T1000 (cell line): Measurements from ENCODE around the gene KRT36.

Experiments
- DNase-seq: peaks from one replicate; lab custom pipeline; 2025; ENCODE audit warnings: mixed read lengths; lab: John Stamatoyannopoulos, UW

The KRT36 gene

DNA sequence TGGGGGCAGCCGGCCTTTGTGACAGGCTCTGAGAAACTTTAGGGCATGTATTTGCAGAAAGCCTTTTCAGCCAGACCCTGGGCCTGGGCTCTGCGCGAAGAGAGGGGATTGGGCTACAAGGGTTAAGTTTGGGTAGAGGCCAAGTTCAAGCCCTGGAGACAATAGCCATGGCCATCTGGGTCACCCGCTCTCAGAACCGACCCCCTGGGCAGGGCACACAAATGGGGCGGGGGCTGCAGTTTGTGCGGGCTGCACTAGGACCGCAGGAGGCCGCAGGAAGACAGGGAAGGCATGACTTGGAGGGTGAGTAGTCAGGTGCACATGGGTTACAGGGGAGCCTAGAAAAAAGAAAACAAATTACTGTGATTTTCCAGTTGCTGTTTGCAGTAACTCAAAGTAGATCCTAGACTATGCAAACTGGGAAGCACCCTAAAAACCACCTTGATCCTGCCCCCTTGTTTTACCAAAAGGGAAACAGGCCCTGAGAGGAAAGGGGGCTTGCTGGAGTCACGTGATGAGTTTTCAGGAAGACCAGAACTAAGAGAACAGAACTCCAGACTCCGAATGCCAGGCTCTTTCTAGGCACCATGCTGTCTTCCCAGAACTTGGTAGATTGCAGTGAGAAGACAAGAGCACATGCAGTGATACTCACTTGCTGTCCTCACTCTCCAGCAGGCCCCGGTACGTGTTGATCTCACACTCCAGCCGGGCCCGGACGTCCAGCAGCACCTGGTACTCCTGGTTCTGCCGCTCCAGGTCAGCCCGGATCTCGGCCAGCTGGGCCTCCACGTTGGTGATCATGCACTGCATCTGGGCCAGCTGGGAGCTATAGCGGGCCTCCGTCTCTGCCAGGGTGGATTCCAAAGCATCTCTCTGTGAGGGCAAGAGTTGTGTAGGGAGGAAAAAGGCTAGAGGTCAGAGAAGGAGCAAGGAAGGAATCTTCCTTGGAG lies 12.6 kb downstream of the KRT36 start:
- DNase-seq: no peak

DNA sequence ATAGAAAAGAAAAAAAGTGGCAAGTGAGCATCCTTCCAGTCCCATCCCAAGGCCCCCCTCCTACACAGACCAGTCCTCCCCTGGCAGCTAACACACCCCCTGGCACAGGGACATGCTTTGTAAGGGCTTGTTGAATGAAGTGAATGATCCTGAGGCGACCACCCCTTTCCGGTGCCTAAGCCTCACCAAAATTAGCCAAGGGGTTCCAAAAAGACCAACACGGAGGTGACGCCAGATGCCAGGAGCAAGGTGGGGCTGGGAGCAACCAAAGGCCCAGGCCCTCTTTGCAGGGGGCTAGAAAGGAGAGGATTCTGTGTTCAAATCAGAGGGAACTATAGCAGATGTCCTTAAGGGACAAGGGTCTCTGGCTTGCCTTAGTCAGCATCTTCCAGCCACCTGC lies 14.3 kb downstream of the KRT36 start:
- no peak for DNase-seq

DNA sequence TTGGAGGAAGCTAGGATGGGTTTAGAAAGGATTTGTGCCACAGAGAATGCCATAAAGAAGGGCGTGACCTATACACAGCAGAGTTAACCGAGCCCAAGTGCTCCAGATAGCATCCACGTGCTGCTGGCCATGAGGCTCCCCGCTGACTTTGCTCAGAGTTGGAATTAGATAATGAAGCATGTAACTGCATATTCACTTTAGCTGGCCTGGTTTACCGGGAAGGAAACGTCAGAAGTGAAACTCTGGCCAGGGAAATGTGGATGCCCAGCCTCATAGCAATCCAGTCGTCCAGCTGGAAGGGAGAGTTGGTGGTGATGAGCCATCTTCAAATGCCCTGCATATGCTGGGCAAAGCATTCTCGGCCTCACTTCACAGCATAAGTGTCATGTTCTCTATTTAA lies 14.8 kb downstream of the KRT36 start:
- DNase-seq: no peak

DNA sequence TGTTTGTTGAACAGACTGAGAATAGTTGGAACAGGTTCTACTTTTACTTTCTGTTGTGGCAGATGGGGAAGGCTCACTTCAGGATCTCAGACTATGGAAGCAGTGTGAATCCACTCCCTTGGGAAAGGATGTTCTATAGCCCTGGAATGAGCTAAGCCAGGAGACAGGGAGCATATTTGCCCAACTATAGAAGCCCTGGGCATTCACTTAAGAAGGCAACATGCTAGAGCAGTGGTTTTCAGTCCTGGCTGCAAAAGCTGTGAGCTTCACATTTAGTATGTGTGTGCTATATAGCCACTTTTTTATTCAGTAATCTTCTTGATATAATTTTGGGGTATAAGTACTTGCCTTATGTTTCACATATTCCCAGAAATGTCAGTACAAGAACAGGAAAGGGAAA lies 21.4 kb downstream of the KRT36 start:
- no peak for DNase-seq

DNA sequence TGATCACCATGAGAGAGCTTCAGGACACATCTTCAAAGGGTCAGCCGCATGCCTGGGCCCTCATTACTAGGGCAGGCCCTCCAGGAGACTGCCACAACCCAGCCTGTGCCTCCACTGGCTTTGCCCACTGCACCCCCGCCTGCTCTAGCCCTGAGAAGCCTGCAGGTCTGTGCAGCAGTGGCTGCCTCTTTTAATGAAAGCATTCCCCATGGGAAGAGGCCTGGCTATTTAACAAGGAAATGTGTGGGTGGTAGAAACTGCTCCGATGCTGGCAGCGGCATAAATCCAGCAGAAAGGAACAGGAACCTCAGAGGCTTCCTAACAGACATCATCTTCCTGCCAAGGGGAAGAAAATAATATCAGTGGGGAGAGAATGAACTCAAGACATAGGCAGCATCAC lies 22.1 kb downstream of the KRT36 start:
- DNase-seq: no peak

DNA sequence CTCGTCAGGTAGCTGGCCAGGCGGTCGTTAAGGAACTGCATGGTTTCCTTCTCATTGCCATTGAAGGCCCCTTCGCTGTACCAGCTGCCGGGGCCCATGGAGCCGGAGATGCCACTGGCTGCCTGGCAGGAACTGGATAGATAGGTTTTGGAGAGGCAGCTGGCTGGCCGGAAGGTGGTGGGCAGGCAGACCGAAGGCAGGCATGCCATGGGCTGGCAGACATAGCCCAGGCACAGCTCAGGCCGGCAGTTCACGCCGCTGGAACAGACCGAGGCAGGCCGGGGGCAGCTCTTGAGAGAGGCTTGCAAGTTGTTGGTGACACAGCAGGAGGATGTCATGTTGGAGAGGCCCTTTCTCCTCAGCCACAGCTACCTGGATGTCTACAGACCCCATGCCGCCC lies 22.7 kb downstream of the KRT36 start, which contains the start of gene KRT32:
TSS of gene KRT32 (minus strand) at position 399 of the 400 bp plus-strand sequence. CDS start at position 338, 61 bp downstream.
- DNase-seq: no peak

DNA sequence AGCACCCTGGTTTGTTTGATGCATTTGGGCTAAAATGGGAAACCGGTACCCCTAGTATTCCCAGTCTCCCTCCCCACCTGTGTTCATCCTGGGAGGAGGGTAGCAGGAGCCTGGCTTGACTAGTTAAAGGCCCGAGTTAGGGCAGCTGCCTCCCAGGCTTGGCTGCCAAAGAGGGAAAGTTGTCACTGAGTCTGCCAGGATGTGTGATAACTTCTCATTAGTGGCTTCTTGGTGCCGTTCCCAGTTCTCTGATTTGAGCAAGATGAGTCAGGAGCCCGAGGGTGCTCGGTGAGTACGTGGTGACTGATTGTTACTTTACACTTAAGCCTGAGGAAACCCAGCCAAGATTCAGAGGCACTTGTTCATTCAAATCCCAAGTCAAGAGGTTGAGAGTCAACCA lies 25.0 kb downstream of the KRT36 start:
- DNase-seq: peak; percentile 63

DNA sequence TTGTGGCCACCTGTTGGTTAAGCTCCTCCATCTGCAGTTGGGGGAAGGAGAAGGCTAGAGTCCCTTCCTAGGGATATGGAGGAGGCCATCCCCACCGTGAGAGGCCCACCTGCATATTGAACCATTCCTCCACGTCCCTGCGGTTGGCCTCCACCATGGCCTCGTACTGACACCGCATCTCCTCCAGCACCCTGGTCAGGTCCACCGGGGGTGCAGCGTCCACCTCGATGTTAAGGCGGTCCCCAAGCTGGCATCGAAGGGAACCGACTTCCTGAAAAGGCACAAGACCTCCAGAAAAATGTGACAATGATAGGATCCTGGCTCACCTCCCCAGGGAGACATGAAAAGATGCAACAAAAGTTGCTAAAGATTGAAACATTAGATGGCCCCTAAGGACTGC lies 25.5 kb downstream of the KRT36 start:
- no peak for DNase-seq

DNA sequence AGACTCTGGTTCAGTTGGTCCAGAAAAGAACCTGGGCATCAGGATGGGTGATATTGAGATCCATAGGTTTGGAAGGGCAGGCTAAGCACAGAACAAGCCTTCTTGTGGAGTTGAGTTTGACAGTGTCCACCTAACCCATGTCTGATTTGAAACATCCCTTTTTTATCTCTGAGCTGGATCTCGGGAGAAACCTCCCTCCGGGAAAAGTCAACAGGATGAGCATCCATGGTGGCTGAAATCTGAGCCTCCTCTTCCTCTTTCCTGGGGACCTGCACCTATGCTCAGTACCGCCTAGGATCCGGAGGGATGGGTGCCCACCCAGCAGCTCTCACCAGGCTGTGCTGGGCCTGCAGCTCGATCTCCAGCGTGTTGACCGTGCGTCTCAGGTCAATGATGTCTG lies 26.0 kb downstream of the KRT36 start:
- DNase-seq: no peak

DNA sequence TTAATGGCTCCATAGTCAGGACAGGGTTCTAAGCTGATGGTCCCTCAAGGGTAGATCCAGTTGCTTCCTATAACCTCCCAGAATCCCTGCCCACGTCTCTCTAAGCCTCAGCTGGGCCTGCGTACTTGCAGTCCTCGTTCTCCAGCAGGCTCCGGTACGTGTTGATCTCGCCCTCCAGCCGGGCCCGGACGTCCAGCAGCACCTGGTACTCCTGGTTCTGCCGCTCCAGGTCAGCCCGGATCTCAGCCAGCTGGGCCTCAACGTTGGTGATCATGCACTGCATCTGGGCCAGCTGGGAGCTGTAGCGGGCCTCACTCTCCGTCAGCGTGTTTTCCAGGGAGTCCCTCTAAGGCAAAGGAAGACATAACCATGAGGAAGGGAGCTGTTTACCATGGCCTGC lies 27.0 kb downstream of the KRT36 start:
- DNase-seq: no peak

DNA sequence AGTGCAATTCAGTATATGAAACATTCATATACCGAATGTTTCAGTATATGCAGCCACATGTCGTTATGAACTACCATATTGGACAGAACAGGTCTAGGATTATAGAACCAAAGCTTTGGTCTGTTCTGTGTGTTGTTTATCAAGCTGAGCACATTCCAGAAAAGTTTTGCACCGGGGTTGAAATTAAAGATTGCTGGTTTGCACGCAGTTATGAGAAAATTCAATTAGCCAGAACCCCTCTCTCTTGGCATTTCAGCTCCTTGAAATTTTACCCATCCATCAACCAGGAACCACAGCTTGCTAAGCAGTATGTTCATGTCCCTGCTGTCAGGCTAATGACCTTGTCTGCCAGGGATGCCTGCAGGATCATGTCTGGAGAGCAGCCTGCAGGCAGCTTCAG lies 32.0 kb downstream of the KRT36 start:
- DNase-seq: no peak

DNA sequence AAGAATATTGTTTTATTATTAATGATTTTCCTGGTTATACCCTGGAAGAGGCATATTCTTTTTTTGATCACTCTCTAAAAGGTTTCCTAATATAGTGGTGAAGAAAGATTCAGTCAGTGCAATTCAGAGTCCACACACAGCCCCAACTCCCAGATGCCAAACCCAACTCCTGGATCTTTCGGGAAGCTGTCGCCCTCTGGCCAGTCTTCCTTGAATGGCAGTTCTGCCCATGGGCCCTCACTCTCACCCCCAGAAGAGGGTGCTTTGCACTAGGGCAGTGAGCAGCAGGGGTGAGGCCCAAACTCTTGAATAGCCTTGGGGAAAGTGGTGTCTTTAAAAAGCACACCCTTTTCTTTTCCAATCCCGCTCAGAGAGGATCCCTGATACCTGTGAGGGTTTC lies 33.5 kb downstream of the KRT36 start:
- no peak for DNase-seq

DNA sequence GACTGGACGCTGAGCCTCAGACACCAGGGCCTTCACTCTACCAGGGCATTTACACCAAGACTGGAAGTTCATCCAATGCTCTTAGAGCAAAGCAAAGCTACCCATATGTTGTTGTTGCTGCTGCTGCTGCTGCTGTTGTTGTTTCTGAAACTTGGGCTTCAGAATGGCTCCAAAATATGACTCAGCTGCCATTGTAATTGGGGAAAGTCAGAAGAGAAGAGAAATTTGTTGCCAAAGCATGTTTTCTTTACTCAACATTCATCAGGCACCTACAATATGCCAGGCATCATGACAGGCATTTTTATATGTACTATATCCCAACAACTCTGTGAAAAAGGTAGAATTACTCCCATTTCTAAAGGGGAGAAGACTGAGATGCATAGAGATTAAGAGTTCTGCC lies 34.5 kb downstream of the KRT36 start:
- no peak for DNase-seq

DNA sequence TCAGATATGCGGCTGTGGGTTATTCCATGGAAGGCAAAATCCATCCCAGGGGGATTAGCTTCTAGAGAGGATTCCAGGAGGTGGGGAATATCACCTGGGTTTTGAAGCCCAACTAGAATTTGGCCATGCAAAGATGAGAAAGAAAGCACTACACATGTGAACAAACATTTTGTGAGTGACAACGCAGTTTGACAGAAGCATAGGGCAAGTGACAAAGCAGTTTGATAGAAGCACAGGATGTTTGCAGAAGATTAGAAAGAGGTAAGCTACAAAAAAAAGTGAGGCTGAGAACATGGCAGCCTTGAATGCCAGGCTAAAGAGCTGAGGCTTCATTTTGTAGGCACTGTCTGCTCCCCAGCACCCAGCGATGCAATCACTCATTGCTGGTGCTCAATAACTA lies 36.6 kb downstream of the KRT36 start:
- no peak for DNase-seq

DNA sequence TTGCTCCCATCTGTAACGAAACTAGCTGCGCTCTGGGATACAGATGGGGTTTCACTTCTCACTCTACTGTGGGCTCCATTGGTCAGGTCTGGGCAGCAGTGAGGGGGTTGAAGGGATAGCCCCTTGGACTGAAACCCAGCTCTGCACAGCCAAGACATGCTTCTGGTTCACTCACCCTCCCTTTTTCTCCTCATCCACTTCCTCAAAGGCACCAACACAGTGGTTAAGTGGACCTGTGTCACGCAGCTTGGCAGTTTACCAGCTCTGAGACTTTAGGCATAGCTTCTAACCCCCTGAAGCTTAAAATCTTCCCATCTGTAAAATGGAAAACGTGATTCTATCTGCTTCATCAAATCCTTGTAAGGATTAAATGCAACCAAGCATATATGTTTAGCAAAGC lies 37.4 kb downstream of the KRT36 start:
- no peak for DNase-seq

DNA sequence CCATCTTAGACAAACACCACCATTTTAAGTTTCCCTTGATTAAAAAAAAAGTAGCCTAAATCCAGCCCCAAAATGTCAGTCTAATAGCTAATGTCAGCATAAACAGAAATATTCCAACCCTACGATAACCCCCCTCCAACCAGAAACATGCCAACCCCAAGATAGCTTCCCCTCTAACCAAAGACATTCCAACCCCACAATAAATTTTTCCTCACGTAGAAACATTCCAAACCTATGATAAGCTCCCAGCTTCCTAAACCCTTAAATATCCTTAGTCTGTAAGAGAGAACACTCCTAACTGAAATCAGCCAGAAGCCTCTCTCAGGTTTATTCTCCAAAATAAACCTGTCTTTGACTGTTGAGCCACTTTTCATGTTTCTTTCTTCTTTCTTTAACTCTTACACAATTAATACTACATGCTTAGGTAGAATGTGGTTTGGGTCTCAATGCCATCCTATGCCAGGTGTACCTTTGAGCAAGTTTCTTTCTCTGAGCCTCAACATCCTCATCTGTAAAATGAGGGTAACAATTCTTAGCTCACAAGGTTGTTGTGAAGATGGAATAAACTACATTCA lies 38.5 kb downstream of the KRT36 start:
- no peak for DNase-seq

DNA sequence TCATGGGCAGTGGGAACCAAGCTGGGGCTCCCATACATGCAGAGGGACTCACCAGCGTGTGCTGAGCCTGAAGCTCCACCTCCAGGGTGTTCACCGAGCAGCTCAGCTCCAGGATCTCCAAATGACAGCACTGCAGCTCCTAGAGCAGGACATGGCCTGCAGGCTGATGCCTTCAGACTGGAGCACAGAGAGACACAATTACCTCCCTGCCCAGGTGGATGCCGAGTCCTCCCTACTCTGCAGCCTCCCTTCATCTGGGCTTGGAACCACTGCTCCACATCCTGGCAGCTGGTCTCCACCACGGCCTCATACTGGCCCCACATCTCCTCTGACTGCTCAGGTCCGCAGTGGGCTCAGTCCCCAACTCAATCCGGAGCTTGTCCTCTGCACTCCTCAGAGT lies 40.7 kb downstream of the KRT36 start:
- no peak for DNase-seq

DNA sequence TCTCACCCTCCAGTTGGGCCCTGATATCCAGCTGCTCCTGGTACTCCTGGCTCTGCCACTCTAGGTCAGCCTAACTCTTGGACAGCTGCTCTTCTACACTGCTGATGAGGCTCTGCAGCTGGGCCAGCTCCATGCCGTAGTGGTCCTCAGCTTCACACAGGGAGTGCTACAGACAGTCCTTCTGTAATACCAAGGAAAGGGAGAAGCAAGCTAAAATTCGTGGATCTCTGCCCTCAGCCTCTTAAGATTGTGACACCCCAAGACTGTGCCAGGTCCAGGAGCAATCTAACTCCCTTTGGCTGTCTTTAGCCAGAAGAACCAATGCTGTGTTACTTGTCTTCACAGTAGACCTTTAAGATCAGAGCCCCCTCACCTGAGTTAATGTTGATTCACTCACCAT lies 41.2 kb downstream of the KRT36 start:
- DNase-seq: no peak

DNA sequence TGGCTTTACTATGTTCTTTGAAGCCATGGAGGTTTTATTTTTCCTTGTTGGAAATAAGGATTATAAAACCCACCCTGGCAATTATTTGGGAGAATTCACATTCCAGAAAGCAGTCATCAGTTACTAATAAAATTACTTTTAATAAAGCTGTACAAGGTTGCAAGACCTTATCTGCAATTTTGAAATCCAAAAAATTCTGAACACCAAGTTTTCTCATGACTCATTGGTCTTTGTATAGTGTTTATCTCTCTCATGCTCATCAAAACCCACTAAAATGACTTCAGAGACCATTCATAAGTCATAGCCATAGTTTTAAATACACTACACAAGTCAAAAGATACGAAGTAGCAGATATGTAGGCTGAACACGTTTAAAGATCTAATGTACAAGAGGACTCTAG lies 42.9 kb downstream of the KRT36 start:
- DNase-seq: no peak

DNA sequence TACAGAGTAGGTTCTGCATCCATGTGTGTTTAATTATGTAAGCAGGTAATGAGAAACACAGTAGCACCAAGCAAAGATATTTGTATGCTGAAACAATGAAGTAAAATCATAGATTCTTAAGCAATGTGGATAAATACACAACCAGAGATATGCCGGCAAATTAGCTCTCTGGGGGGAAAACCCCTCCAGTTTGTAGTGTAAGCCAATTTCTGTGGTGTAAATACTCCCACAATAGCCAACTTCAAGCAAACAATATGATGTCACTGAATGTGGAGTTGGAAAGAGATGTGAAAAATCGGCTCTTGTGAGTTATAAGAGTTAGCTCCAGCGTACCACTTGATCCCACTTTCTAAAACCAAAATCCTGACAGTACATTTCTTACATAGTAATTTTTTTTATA lies 45.1 kb downstream of the KRT36 start:
- DNase-seq: no peak

DNA sequence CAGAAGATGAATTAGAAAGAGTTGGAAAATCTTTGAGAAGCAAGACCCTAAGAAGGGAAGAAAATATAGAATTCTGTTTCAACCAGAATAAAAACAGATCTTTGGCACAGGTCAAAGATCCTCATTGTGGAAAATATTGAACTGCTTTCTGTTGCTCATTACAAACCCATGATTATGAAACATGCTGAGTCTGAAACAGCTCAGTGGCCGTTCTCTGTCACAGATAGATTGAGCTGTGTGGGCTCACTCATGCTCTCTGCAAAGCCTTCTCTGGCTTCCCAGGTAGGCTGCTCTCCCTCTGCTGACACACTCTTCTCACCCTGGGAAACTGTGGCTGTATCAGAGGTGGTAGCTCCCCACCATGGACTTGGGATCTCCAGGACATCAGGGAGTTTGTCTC lies 45.5 kb downstream of the KRT36 start:
- no peak for DNase-seq

DNA sequence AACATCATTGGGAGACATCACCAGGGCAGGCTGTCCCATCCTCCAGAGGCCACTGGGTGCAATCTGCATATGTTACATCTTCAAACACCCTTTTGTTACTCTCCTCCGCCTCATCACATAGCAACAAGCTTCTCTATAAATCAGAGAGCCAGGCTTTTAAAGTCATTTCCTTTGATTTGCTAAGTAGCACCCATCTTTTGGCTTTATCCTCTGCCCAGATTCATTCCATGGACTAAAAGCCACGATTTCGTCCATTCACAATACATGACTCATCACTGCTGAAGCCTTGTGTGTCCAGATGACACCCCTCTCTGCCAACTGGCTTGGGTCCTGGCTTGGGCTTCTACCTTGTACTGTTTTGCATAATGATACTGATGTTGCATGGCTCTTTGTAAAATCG lies 47.0 kb downstream of the KRT36 start:
- no peak for DNase-seq

DNA sequence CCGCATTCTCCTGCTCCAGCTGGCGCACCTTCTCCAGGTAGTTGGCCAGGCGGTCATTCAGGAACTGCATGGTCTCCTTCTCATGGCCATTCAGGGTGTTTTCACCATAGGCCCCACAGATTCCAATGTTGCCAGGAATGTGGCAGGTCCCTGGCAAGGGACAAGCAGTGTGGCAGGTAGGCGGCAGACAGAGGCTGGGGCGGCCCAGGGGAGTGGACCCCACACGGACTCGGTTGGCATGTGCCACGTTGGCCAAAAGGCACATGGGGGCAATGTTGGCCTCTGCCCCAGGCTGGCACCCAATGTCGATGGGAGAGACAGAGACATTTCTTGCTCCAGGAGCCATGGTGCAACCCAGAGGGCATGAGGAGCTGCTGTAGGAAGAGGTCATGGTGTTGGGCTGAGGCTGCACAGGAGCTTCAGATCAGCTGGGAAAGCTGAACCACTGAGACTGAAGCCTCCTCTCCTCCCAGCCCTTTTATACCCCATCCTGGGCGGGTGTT lies 49.1 kb downstream of the KRT36 start, which contains the start of gene KRT38:
TSS of gene KRT38 (minus strand) at position 453 of the 503 bp plus-strand sequence. CDS start at position 391, 62 bp downstream.
- no peak for DNase-seq
